ENCODE measurements around the gene CIB2. TPM values are rescaled to one million over a fixed set of nuclear protein-coding genes. Genes with fewer than 3 reads are reported as not detected.

CIB2 gene
- total RNA-seq, 1 experiment from 2014 or later: 43.2 TPM

DNA sequence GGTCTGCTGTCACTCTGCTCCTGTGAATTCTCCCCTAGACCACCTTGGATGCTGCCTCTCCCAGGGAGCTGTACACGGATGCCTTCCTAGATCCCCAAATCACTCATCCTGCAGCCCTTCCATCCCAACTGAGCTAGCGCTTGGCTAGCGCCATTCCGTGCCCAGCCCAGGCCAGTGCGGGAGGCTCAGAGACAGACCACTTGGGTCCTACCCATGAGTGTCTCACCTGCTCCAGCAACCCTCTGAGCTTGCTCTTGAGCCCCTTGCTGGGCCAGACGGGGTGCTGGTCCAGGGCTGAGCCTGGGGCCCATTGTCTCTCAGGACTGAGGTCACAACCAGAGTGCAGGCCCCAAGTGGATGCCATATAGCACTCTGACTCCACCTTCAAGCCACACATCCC, 21.1 kb downstream of the CIB2 start:
- DNase-seq: no peak
- no peak overlapping the region for H3K9ac ChIP-seq (ENCODE audit: extremely low read depth, insufficient read length, low read length)
- no peak overlapping the region for H3T11ph ChIP-seq (ENCODE audit: low read length)
- H2AFZ ChIP-seq (ENCODE audit: low read length): no peak overlapping the region
- Mint-ChIP-seq H3K4me1 (peaks cover 3 to 11% of the 10 kb centered on the region in 2 experiments; a peak in 2 of 4 replicates), H3K27me3 (ENCODE audit: low read depth) (no peaks in the 10 kb centered on the region), H3K4me3 (no peak overlapping the region), H3K27ac (no peak overlapping the region), H3K36me3 (ENCODE audit: insufficient read depth in 1 of 3, low read depth in 3 of 3) (peaks cover 4 to 13% (median 6%) of the 10 kb centered on the region in 3 experiments; a peak in 5 of 7 replicates), H3K9me3 (no peaks in the 10 kb centered on the region)
- H3K27ac ChIP-seq (ENCODE audit: insufficient read length, low read depth, low read length): no peak overlapping the region
- H2AK5ac ChIP-seq (ENCODE audit: insufficient read length, low read length): no peak overlapping the region
- no peak overlapping the region for H2BK120ac ChIP-seq (ENCODE audit: low read depth, low read length, poor library complexity, severe bottlenecking)
- H3K14ac ChIP-seq (ENCODE audit: insufficient read depth, low read length): no peak overlapping the region
- H3K9me3 ChIP-seq (ENCODE audit: control insufficient read depth, low read depth, low read length): no peaks in the 10 kb centered on the region
- no peaks in the 10 kb centered on the region for H3K79me1 ChIP-seq (ENCODE audit: insufficient read depth, low read depth, low read length, poor library complexity, severe bottlenecking)
- H4K5ac ChIP-seq (ENCODE audit: insufficient read length, low read depth, low read length): no peak overlapping the region
- H3K4ac ChIP-seq (ENCODE audit: low read depth, low read length): no peak overlapping the region
- WGBS (ENCODE audit: extremely low coverage, insufficient read length, low lambda C conversion rate): no CpG with 5 or more reads among the region's 6 CpGs
- no peak overlapping the region for H4K8ac ChIP-seq (replicated peaks; ENCODE audit: insufficient read length, low read depth, low read length)
- no peak overlapping the region for H3K18ac ChIP-seq (ENCODE audit: insufficient read length, low read depth, low read length)
- no peaks in the 10 kb centered on the region; the same call in 1 of the 2 replicates for H3K4me1 ChIP-seq (ENCODE audit: insufficient read depth, low read length)
- H2BK12ac ChIP-seq (ENCODE audit: insufficient read length, low read depth, low read length): no peak overlapping the region
- H4K20me1 ChIP-seq (ENCODE audit: control insufficient read depth, insufficient read depth, insufficient read length): no peaks in the 10 kb centered on the region
- no peaks in the 10 kb centered on the region for H3K79me2 ChIP-seq (ENCODE audit: insufficient read depth, low read length)
- H2BK15ac ChIP-seq (ENCODE audit: low read depth, low read length): no peak overlapping the region
- no peak overlapping the region for H4K91ac ChIP-seq (ENCODE audit: insufficient read length, low read depth, low read length)
- no peak overlapping the region for H3K56ac ChIP-seq (ENCODE audit: insufficient read length, low read depth, low read length)
- no peak overlapping the region for H2BK20ac ChIP-seq (ENCODE audit: low read depth, low read length, poor library complexity, severe bottlenecking)
- H3K23me2 ChIP-seq (ENCODE audit: insufficient read length, low read depth, low read length, poor library complexity, severe bottlenecking): no peaks in the 10 kb centered on the region
- TF ChIP-seq, protein P1, sequence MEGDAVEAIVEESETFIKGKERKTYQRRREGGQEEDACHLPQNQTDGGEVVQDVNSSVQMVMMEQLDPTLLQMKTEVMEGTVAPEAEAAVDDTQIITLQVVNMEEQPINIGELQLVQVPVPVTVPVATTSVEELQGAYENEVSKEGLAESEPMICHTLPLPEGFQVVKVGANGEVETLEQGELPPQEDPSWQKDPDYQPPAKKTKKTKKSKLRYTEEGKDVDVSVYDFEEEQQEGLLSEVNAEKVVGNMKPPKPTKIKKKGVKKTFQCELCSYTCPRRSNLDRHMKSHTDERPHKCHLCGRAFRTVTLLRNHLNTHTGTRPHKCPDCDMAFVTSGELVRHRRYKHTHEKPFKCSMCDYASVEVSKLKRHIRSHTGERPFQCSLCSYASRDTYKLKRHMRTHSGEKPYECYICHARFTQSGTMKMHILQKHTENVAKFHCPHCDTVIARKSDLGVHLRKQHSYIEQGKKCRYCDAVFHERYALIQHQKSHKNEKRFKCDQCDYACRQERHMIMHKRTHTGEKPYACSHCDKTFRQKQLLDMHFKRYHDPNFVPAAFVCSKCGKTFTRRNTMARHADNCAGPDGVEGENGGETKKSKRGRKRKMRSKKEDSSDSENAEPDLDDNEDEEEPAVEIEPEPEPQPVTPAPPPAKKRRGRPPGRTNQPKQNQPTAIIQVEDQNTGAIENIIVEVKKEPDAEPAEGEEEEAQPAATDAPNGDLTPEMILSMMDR (conservative IDR thresholded peaks at IDR 0.05): no peak
- H3K4me2 ChIP-seq (ENCODE audit: insufficient read depth, insufficient read length, low read length): no peak overlapping the region
- no peaks in the 10 kb centered on the region for H3K27me3 ChIP-seq (ENCODE audit: insufficient read depth, low read length)
- H3K23ac ChIP-seq (ENCODE audit: insufficient read length, low read depth, low read length): no peak overlapping the region
- H2BK5ac ChIP-seq (ENCODE audit: insufficient read length, low read length): no peak overlapping the region
